HCT116 (cell line): Measurements from ENCODE around the gene IL22RA2. TPM values are rescaled to one million over a fixed set of nuclear protein-coding genes. Genes with fewer than 3 reads are reported as not detected.

Experiments used
- ATAC-seq: fragments of 200-7000 bp; cut with Tn5 transposase; 2 replicates; pipeline ENCODE4 v1.9.1; 2020; ENCODE audit warnings: mild to moderate bottlenecking, moderate library complexity
- BruUV-seq: library from RNA; stranded (reverse); fragments of 400-500 nt; replicated peaks from 2 replicates; lab custom pipeline; 2021; lab: Mats Ljungman, UMichigan
- CTCF ChIA-PET: fragments of 300-600 bp; sonication (Branson Sonifier 250); formaldehyde crosslinking; loops from one replicate; lab custom pipeline; 2021; ENCODE audit warnings: antibody characterized with exemption; lab: Charles Lee
- POLR2A ChIA-PET: fragments of 300-600, 350-600 bp; sonication (Branson Sonifier 250); formaldehyde crosslinking; loops from one replicate; lab custom pipeline; 2021; ENCODE audit warnings: antibody characterized with exemption; lab: Charles Lee
- RAD21 ChIA-PET, 2 experiments: fragments of 300-600 bp; sonication (Branson Sonifier 250); formaldehyde crosslinking; loops; one replicate each; lab custom pipeline; 2023; ENCODE audit warnings: low total read pairs in 2 of 2; ENCODE audit not compliant: uncharacterized antibody in 2 of 2, unreplicated experiment in 2 of 2, low non-redundant PET in 1 of 2; lab: Charles Lee
- DNase-seq: peaks from one replicate; pipeline ENCODE4 v3.0.0-alpha.2; 2010; ENCODE audit warnings: low read depth, low spot score
- H2AFZ ChIP-seq: fragments of 200-600 bp; shearing (Covaris generic), sonication (generic); 2 replicates; pipeline ENCODE4 v1.6.1; 2017; ENCODE audit warnings: low read depth, mixed run types, mixed read lengths, antibody characterized with exemption, low read length; ENCODE audit not compliant: poor library complexity, severe bottlenecking
- H3K27ac ChIP-seq: 2 replicates; pipeline ENCODE4 v1.5.1; 2012; ENCODE audit warnings: low read depth, low read length
- H3K27me3 ChIP-seq: fragments of 200-600 bp; sonication (generic); 2 replicates; pipeline ENCODE4 v1.6.1; 2016; ENCODE audit warnings: mixed run types, low read length, mixed read lengths; ENCODE audit not compliant: insufficient read depth
- H3K36me3 ChIP-seq, 2 experiments: fragments of 200-500 bp in 1 of 2; fragments of 200-600 bp in 1 of 2; sonication (Bioruptor generic) in 1 of 2; sonication (generic) in 1 of 2; 2 replicates each; pipeline versions ENCODE4 v1.5.1 to v1.6.1; 2014 to 2016; ENCODE audit warnings: low read length in 2 of 2, inconsistent platforms in 1 of 2, mixed read lengths in 1 of 2, mixed run types in 1 of 2; ENCODE audit not compliant: insufficient read depth in 2 of 2, control insufficient read depth in 1 of 2
- H3K4me1 ChIP-seq, 2 experiments: fragments of 200-600 bp in 1 of 2; sonication (generic) in 1 of 2; 2 replicates each; pipeline versions ENCODE4 v1.5.1 to v1.6.1; 2012 to 2017; ENCODE audit warnings: low read length in 2 of 2, inconsistent platforms in 1 of 2, mild to moderate bottlenecking in 1 of 2, mixed read lengths in 1 of 2, mixed run types in 1 of 2, moderate library complexity in 1 of 2; ENCODE audit not compliant: insufficient read depth in 2 of 2, control insufficient read depth in 1 of 2
- H3K4me2 ChIP-seq: fragments of 200-600 bp; sonication (generic); 2 replicates; pipeline ENCODE4 v1.6.1; 2017; ENCODE audit warnings: mixed run types, low read length, mixed read lengths
- H3K4me3 ChIP-seq, 2 experiments: fragments of 200-600 bp in 1 of 2; sonication (generic) in 1 of 2; replicated peaks in 1 of 2; 2 replicates each; pipeline ENCODE4 v1.5.1; 2011 to 2016; ENCODE audit warnings: low read length in 2 of 2, control low read depth in 1 of 2, low read depth in 1 of 2, mild to moderate bottlenecking in 1 of 2, mixed read lengths in 1 of 2, mixed run types in 1 of 2
- H3K79me2 ChIP-seq: fragments of 200-600 bp; sonication (generic); 2 replicates; pipeline ENCODE4 v1.6.1; 2017; ENCODE audit warnings: mild to moderate bottlenecking, mixed run types, low read length, moderate library complexity, mixed read lengths; ENCODE audit not compliant: insufficient read depth
- H3K9ac ChIP-seq: fragments of 200-600 bp; sonication (generic); 2 replicates; pipeline ENCODE4 v1.6.1; 2016; ENCODE audit warnings: low read length, mixed read lengths
- H3K9me2 ChIP-seq: fragments of 200-600 bp; sonication (generic), shearing (Covaris generic); 2 replicates; pipeline ENCODE4 v1.6.1; 2017; ENCODE audit warnings: mixed run types, mild to moderate bottlenecking, moderate library complexity; ENCODE audit not compliant: insufficient read depth
- H3K9me3 ChIP-seq, 2 experiments: fragments of 200-500 bp in 1 of 2; fragments of 200-600 bp in 1 of 2; sonication (Bioruptor generic) in 1 of 2; sonication (generic) in 1 of 2; 2 replicates each; pipeline ENCODE4 v1.6.1; 2014 to 2017; ENCODE audit warnings: low read length in 2 of 2, mixed read lengths in 2 of 2, inconsistent platforms in 1 of 2, low read depth in 1 of 2, mild to moderate bottlenecking in 1 of 2, mixed run types in 1 of 2, moderate library complexity in 1 of 2; ENCODE audit not compliant: control insufficient read depth in 1 of 2, insufficient read depth in 1 of 2
- H4K20me1 ChIP-seq: fragments of 200-600 bp; sonication (generic), shearing (Covaris generic); 2 replicates; pipeline ENCODE4 v1.6.1; 2017; ENCODE audit warnings: mixed run types, mild to moderate bottlenecking, moderate library complexity; ENCODE audit not compliant: insufficient read depth
- CBX3 ChIP-seq: IDR thresholded peaks from 2 replicates; pipeline ENCODE4 v1.6.1; 2012; ENCODE audit warnings: low read depth
- CEBPB ChIP-seq: IDR thresholded peaks from 2 replicates; pipeline ENCODE4 v1.6.1; 2012; ENCODE audit warnings: low read depth
- FOSL1 ChIP-seq: IDR thresholded peaks from 2 replicates; pipeline ENCODE4 v1.6.1; 2012; ENCODE audit warnings: low read depth
- POLR2A ChIP-seq: IDR thresholded peaks from 2 replicates; pipeline ENCODE4 v1.7.0; 2011; ENCODE audit warnings: borderline replicate concordance; ENCODE audit not compliant: insufficient read depth, insufficient read length; ENCODE audit errors: extremely low read depth
- POLR2AphosphoS5 ChIP-seq: IDR thresholded peaks from 2 replicates; pipeline ENCODE4 v1.6.1; 2011; ENCODE audit warnings: mild to moderate bottlenecking, low read depth, low read length, moderate library complexity
- TCF7L2 ChIP-seq: IDR thresholded peaks from 2 replicates; pipeline ENCODE4 v1.7.0; 2011; ENCODE audit warnings: borderline replicate concordance, inconsistent platforms; ENCODE audit not compliant: insufficient read depth, insufficient read length; ENCODE audit errors: extremely low read depth
- ZFX ChIP-seq: fragments of 450-650 bp; IDR thresholded peaks from 2 replicates; pipeline ENCODE4 v1.6.1; 2017
- ZNF274 ChIP-seq: fragments of 200-500 bp; sonication (Bioruptor generic); IDR thresholded peaks from 2 replicates; pipeline ENCODE4 v1.6.1; 2014; ENCODE audit warnings: mild to moderate bottlenecking, low read depth, low read length, inconsistent platforms
- intact Hi-C: fragments of 100-400 bp; cut with micrococcal nuclease; formaldehyde crosslinking; loops from 2 replicates; pipeline ENCODE4 v1.10.0; 2022
- total RNA-seq: library from RNA; stranded (reverse); gene quantifications from one replicate; pipeline ENCODE4 v1.2.1, GENCODE V29; 2021; ENCODE audit not compliant: unreplicated experiment
- TF ChIP-seq, protein P1 (sequence below): IDR thresholded peaks from 2 replicates; pipeline ENCODE4 v1.6.1; 2011; ENCODE audit warnings: mild to moderate bottlenecking, low read length, moderate library complexity; ENCODE audit not compliant: insufficient replicate concordance; ENCODE audit errors: extremely low read depth

Gene IL22RA2
- total RNA-seq, 1 experiment from 2014 or later: not detected

- Histone ChIP-seq H3K4me1 (no peaks in the 10 kb centered on the region), H3K9me2 (no peaks in the 10 kb centered on the region), H3K9me3 (peaks cover 3% of the 10 kb centered on the region in 2 experiments; a peak in 1 of 4 replicates), H3K27me3 (no peaks in the 10 kb centered on the region), H3K9ac (no peak overlapping the region), H3K36me3 (no peaks in the 10 kb centered on the region), H4K20me1 (no peaks in the 10 kb centered on the region), H3K27ac (no peak overlapping the region), H3K4me2 (no peak overlapping the region), H2AFZ (no peak overlapping the region), H3K4me3 (no peak overlapping the region), H3K79me2 (no peaks in the 10 kb centered on the region)
- ChIA-PET RAD21 (no interaction called here), POLR2A (no interaction called here), CTCF (interaction anchor here (0.8 kb wide), 1 partner anchor 17 kb away, joined by 3 read pairs; no protein-coding TSS in a partner anchor)
- ATAC-seq (no peak), DNase-seq (no peak)
- BruUV-seq: no TSS peak
- intact Hi-C loops: no loop called here
- TF ChIP-seq POLR2A (no peak), CEBPB (no peak), POLR2AphosphoS5 (no peak), ZFX (no peak), ZNF274 (no peak), CBX3 (no peak)
These were observed 9.2 kb upstream of the IL22RA2 start for GRCh38 chr6:137182654-137183073.

DNA sequence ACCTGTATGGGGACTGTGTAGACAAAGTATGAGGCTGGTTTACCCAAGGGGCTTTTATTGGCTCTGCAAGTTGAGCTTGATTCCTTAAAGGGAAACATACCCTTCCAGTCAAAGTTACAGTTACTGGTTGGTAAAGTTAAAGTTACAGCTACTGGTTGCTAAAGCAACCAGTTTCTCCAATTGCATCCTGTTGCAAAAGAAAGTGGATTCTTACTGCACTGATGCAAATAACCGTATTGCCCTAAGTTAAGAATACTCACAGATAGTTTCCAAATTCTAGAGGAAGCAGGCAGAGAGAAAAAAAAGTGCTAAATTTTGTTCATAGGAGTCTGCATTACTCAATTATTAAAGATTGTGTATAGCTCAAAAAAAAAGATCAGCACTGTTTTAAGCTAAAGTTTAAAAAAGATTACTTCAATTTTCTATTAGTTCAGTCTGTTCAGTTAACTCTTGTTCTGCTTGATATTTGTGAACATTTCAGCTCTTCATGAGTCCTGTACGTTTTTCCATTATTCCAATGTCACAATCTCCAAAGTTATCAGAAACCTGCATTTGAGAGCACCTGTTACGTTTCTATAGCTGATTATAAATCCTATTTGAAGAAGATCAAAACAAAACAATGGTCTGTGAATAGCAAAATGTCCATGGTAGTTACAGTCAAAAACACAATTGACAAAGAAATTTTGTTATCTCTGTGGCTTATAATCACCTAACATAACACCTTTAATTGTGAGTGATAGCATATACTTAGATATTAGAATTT is 8.6 kb upstream of the IL22RA2 start:
- Histone ChIP-seq H3K79me2 (no peaks in the 10 kb centered on the region), H3K4me3 (no peak overlapping the region), H3K9ac (no peak overlapping the region), H3K27ac (no peak overlapping the region), H3K4me1 (no peaks in the 10 kb centered on the region), H4K20me1 (no peaks in the 10 kb centered on the region), H3K36me3 (no peaks in the 10 kb centered on the region), H3K27me3 (no peaks in the 10 kb centered on the region), H3K9me3 (peaks cover 3% of the 10 kb centered on the region in 2 experiments; a peak in 1 of 4 replicates), H3K4me2 (no peak overlapping the region), H2AFZ (no peak overlapping the region), H3K9me2 (no peaks in the 10 kb centered on the region)
- TF ChIP-seq POLR2A: no peak
- TF ChIP-seq, protein P1, sequence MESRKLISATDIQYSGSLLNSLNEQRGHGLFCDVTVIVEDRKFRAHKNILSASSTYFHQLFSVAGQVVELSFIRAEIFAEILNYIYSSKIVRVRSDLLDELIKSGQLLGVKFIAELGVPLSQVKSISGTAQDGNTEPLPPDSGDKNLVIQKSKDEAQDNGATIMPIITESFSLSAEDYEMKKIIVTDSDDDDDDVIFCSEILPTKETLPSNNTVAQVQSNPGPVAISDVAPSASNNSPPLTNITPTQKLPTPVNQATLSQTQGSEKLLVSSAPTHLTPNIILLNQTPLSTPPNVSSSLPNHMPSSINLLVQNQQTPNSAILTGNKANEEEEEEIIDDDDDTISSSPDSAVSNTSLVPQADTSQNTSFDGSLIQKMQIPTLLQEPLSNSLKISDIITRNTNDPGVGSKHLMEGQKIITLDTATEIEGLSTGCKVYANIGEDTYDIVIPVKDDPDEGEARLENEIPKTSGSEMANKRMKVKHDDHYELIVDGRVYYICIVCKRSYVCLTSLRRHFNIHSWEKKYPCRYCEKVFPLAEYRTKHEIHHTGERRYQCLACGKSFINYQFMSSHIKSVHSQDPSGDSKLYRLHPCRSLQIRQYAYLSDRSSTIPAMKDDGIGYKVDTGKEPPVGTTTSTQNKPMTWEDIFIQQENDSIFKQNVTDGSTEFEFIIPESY: no peak
- TF ChIP-seq CBX3: no peak
- TF ChIP-seq FOSL1: no peak
- no peak for TF ChIP-seq TCF7L2
- DNase-seq (no peak), ATAC-seq (no peak)
- CTCF ChIA-PET: interaction anchor here (0.8 kb wide), 1 partner anchor 16 kb away, joined by 3 read pairs; no protein-coding TSS in a partner anchor
- POLR2A ChIA-PET: no interaction called here
- intact Hi-C loops: no loop called here
- RAD21 ChIA-PET: no interaction called here
- BruUV-seq: no TSS peak
